Fibroblast of lung (primary cell): ENCODE data around the gene RAB40B. TPM values are rescaled to one million over a fixed set of nuclear protein-coding genes. Genes with fewer than 3 reads are reported as not detected.

ENCODE experiments used
- DNase-seq, 2 donors: peaks; one replicate each; pipeline versions ENCODE4 v3.0.0 to v3.0.0-alpha.2; 2010; ENCODE audit warnings: low read depth in 2 of 2
- H2AFZ ChIP-seq: 2 replicates; pipeline ENCODE4 v1.5.1; 2012; ENCODE audit warnings: low read length, control low read depth, inconsistent platforms
- H3K27ac ChIP-seq: 2 replicates; pipeline ENCODE4 v1.5.1; 2011; ENCODE audit warnings: low read length, control low read depth; ENCODE audit not compliant: insufficient read depth
- H3K27me3 ChIP-seq: 2 replicates; pipeline ENCODE4 v1.5.1; 2011; ENCODE audit warnings: mild to moderate bottlenecking, low read length; ENCODE audit not compliant: control insufficient read depth, insufficient read depth
- H3K36me3 ChIP-seq: 2 replicates; pipeline ENCODE4 v1.5.1; 2011; ENCODE audit warnings: low read length; ENCODE audit not compliant: control insufficient read depth, insufficient read depth
- H3K4me1 ChIP-seq: 2 replicates; pipeline ENCODE4 v1.5.1; 2011; ENCODE audit warnings: low read length; ENCODE audit not compliant: control insufficient read depth, insufficient read depth; ENCODE audit errors: extremely low read depth
- H3K4me2 ChIP-seq: 2 replicates; pipeline ENCODE4 v1.5.1; 2011; ENCODE audit warnings: low read length, control low read depth; ENCODE audit not compliant: insufficient read depth; ENCODE audit errors: extremely low read depth
- H3K4me3 ChIP-seq, 4 experiments: fragments of 200-600 bp in 1 of 4; sonication (generic) in 1 of 4; replicated peaks in 1 of 4; 2 replicates each; pipeline ENCODE4 v1.5.1; 2011 to 2016; ENCODE audit warnings: low read length in 4 of 4, low read depth in 3 of 4, mild to moderate bottlenecking in 3 of 4, control low read depth in 2 of 4, inconsistent platforms in 1 of 4, mixed read lengths in 1 of 4; ENCODE audit not compliant: insufficient read depth in 1 of 4; ENCODE audit errors: control extremely low read depth in 1 of 4
- H3K79me2 ChIP-seq: 2 replicates; pipeline ENCODE4 v1.5.1; 2012; ENCODE audit warnings: mild to moderate bottlenecking, low read length, inconsistent platforms; ENCODE audit not compliant: control insufficient read depth, insufficient read depth
- H3K9ac ChIP-seq: 2 replicates; pipeline ENCODE4 v1.5.1; 2011; ENCODE audit warnings: mild to moderate bottlenecking, low read length, control low read depth; ENCODE audit not compliant: insufficient read depth
- H3K9me3 ChIP-seq: 2 replicates; pipeline ENCODE4 v1.5.1; 2012; ENCODE audit warnings: low read depth, low read length; ENCODE audit not compliant: control insufficient read depth, insufficient read depth
- H4K20me1 ChIP-seq: 2 replicates; pipeline ENCODE4 v1.5.1; 2011; ENCODE audit warnings: low read length; ENCODE audit not compliant: control insufficient read depth, insufficient read depth; ENCODE audit errors: extremely low read depth
- EZH2 ChIP-seq: IDR thresholded peaks from 2 replicates; pipeline ENCODE4 v1.5.1; 2012; ENCODE audit warnings: low read length, control low read depth, mild to moderate bottlenecking; ENCODE audit errors: missing control alignments
- polyA plus RNA-seq, 2 donors: library from polyadenylated mRNA; depleted of rRNA in 1 of 2; stranded (reverse) in 1 of 2; unstranded in 1 of 2; fragments of >200 nt; gene quantifications; 2 replicates each; pipeline ENCODE4 v1.2.1, GENCODE V29; 2011 to 2012; ENCODE audit warnings: missing spikeins in 1 of 2
- total RNA-seq: library from RNA; depleted of rRNA; stranded (reverse); fragments of >200 nt; gene quantifications from 2 replicates; pipeline ENCODE4 v1.2.1, GENCODE V29; 2014
- TF ChIP-seq, protein P1 (sequence below), 2 donors: IDR thresholded peaks in 1 of 2; conservative IDR thresholded peaks in 1 of 2; 1 replicate in 1 of 2; 2 replicates in 1 of 2; pipeline ENCODE4 v1.5.1; 2011 to 2012; ENCODE audit warnings: low read length in 2 of 2, control low read depth in 1 of 2, inconsistent platforms in 1 of 2, low read depth in 1 of 2, mild to moderate bottlenecking in 1 of 2

RAB40B gene
- total and polyA plus RNA-seq, 2 donors (not counting 1 experiment from before 2014, with no cell fraction given): 3.3 TPM

DNA sequence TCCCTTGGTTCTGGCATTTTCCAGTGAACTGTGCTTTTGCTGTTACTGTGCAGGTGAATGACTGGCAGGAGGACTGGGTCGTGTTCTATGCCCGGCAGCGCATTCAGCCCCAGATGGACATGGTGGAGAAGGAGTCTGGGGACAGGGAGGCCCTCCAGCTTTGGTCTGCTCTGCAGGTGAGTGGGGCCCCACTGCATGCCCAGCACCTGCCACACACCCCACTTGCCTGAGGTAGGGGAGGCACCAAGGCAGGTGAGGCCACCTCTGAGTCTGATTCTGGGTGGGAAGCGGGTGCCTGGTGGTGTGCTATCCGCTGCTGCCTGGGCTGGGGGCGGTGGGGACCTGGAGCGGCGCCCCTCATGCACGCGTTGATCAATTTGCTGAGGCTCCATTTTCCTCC, 27.9 kb upstream of the RAB40B start:
- Histone ChIP-seq H3K9ac (no peak overlapping the region), H3K4me2 (no peak overlapping the region), H3K9me3 (no peaks in the 10 kb centered on the region), H3K27ac (no peak overlapping the region), H3K36me3 (peaks cover 5% of the 10 kb centered on the region), H4K20me1 (no peaks in the 10 kb centered on the region), H2AFZ (no peak overlapping the region), H3K79me2 (no peaks in the 10 kb centered on the region), H3K27me3 (no peaks in the 10 kb centered on the region), H3K4me3 (no peak overlapping the region), H3K4me1 (no peaks in the 10 kb centered on the region)
- no peak for DNase-seq
- TF ChIP-seq EZH2: no peak
- TF ChIP-seq, protein P1, sequence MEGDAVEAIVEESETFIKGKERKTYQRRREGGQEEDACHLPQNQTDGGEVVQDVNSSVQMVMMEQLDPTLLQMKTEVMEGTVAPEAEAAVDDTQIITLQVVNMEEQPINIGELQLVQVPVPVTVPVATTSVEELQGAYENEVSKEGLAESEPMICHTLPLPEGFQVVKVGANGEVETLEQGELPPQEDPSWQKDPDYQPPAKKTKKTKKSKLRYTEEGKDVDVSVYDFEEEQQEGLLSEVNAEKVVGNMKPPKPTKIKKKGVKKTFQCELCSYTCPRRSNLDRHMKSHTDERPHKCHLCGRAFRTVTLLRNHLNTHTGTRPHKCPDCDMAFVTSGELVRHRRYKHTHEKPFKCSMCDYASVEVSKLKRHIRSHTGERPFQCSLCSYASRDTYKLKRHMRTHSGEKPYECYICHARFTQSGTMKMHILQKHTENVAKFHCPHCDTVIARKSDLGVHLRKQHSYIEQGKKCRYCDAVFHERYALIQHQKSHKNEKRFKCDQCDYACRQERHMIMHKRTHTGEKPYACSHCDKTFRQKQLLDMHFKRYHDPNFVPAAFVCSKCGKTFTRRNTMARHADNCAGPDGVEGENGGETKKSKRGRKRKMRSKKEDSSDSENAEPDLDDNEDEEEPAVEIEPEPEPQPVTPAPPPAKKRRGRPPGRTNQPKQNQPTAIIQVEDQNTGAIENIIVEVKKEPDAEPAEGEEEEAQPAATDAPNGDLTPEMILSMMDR (conservative IDR thresholded peaks at IDR 0.05 in 1 of 2, IDR thresholded peaks at IDR 0.05 in 1 of 2; ENCODE audit: low read depth in 1 of 2, low read length in 2 of 2): no peak

DNA sequence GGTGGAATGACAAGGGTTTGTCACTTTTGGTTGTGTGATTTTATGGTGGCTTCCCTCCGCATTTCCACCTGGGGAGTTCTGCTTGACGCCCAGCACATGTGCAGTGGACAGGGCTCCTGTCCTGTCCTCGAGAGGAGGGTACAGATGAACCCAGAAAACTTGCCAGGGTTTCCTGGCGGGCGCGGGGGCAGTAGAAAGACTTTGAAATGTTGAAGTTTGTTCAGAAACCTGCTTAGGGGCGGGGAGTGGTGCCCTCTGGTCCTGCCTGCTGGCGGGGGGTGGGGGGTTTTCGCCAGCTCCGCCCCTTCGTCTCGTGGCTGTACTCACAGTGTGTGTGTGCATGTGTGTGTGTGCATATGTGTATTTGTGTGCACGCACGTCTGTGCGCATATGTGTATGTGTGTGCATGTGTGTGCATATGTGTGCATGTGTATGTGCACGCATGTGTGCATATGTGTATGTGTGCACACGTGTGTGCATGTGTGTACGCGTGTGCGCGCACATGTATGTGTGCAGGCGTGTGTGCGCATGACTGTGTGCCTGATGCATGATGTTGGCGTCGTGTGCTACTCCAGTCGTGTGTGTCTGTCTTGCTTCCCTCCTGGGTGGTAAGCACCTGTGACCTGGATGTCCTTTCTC, 24.8 kb upstream of the RAB40B start:
- no peak overlapping the region for H3K9ac ChIP-seq
- no peaks in the 10 kb centered on the region for H3K4me1 ChIP-seq
- no peak for DNase-seq
- no peak overlapping the region for H2AFZ ChIP-seq
- H3K27me3 ChIP-seq: no peaks in the 10 kb centered on the region
- no peaks in the 10 kb centered on the region for H4K20me1 ChIP-seq
- H3K4me3 ChIP-seq: no peak overlapping the region
- no peak for TF ChIP-seq EZH2
- TF ChIP-seq, protein P1 (conservative IDR thresholded peaks at IDR 0.05 in 1 of 2, IDR thresholded peaks at IDR 0.05 in 1 of 2; ENCODE audit: low read depth in 1 of 2, low read length in 2 of 2): no peak
- H3K9me3 ChIP-seq: no peaks in the 10 kb centered on the region
- peaks cover 2% of the 10 kb centered on the region for H3K79me2 ChIP-seq
- no peak overlapping the region for H3K4me2 ChIP-seq
- H3K27ac ChIP-seq: no peak overlapping the region
- peaks cover 6% of the 10 kb centered on the region for H3K36me3 ChIP-seq

DNA sequence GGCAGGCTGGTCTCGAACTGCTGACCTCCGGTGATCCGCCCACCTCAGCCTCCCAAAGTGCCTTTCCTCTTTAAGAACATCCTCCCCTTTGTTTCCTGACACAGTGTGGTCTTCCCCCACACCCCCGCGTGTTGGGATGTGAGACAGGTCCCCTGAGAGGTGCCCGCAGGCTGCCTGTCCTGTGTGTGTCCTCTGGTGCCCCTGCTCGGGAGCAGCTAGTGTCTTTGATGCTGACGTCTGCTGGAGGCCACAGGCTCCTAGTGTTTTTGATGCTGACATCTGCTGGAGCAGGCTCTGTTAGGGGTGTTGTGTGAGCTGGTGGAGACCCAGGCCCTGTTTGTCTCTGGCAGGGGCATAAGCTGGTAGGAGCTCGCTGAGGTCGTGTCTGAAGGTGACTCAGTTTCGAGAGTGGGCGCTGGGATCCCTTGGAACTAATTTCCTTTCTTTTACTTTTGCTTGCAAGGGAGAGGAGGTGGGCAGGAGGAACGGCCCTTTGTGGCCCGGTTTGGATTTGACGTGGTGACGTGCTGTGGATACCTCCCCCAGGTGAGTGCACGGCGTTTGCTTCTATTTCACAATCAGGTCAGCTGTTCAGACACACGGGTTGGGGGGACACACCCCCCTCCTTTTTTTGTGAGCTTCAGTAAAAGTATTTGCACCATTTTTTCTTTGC, 24.0 kb upstream of the RAB40B start:
- TF ChIP-seq, protein P1 (conservative IDR thresholded peaks at IDR 0.05 in 1 of 2, IDR thresholded peaks at IDR 0.05 in 1 of 2; ENCODE audit: low read depth in 1 of 2, low read length in 2 of 2): no peak
- no peak for TF ChIP-seq EZH2

More for the DNA sequence above, 24.0 kb upstream of the RAB40B start:
- Histone ChIP-seq H3K9ac (no peak overlapping the region), H2AFZ (no peak overlapping the region), H4K20me1 (no peaks in the 10 kb centered on the region), H3K27me3 (no peaks in the 10 kb centered on the region), H3K4me2 (no peak overlapping the region), H3K4me1 (peaks cover 4% of the 10 kb centered on the region), H3K36me3 (peaks cover 6% of the 10 kb centered on the region), H3K4me3 (no peak overlapping the region), H3K79me2 (peaks cover 10% of the 10 kb centered on the region), H3K27ac (no peak overlapping the region), H3K9me3 (no peaks in the 10 kb centered on the region)
- DNase-seq: no peak
